ENCODE measurements around the gene ZFAND6.

The ZFAND6 gene

DNA sequence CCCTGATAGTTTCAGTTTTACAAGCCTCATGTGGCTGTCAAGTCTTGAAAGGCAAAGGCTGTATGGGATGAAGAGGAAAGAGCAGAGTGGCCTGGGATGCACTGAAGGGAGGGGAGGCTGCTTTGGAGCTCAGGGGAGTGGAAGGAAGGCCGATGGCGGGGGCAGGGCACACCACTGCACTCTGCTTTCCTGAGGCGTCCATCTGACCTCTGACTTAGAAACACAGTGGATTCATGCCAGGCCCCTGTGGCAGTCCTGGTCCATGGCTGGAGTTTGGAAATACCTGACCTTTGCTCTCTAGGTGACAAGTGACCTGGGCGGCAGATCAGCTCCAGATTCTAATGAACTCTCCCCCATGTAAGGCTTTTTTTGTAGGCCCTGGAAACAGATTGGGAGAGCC, 112.3 kb downstream of the ZFAND6 start:
- no peak for DNase-seq (ENCODE audit: low spot score)

DNA sequence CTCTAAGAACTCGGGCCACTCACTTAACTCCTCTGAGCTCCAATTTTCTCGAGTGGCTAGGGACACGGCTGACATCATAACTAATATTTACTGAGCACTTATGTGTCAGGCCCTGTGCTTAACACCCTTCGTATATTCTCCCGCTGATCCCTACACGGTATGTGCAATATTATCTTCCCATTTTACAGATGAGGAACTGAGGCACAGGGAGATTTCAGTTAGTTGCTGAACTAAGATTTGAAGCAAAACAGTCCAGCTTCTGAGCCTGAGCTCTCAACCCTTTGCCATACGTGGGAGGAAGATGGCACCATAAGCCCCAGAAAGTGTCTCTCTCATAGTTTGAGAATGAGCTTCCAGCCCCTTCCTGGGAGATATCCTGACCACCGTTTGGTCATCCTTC, 112.9 kb downstream of the ZFAND6 start:
- no peak for DNase-seq (ENCODE audit: low spot score)

DNA sequence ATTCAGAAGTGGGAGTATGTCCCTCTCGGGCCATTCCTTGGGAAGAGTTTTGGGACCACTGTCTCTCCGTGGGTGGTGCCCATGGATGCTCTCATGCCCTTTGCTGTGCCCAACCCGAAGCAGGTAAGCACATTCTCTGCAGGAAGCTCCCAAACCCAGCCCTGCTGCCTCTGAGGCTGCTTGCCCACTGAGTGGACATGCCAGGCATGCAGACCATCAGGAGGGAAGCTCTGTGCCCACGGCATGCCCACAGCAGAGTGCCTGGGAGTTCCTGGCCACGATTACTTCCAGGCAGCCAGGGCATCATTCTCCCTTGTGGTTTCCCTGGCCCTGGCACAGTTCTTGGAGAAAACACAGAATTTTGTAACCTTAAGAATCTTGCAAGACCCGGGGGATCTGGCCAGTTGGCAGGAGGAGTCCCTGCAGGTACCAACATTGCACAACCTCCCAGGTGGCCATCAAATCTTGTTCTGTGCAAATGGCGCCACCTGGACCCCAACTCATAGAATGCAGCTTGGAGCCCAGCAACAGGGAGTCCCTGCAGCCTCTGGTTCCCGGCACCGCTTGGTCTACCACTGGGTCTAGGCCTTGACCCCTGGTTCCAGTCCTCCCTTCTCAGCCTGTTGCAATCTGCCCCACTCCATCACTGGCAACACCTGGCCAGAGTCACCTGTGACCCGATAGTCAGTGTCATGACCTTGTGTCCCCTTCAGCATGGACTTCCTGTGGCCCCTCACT, 113.7 kb downstream of the ZFAND6 start:
- DNase-seq (ENCODE audit: low spot score): peak; percentile 23

DNA sequence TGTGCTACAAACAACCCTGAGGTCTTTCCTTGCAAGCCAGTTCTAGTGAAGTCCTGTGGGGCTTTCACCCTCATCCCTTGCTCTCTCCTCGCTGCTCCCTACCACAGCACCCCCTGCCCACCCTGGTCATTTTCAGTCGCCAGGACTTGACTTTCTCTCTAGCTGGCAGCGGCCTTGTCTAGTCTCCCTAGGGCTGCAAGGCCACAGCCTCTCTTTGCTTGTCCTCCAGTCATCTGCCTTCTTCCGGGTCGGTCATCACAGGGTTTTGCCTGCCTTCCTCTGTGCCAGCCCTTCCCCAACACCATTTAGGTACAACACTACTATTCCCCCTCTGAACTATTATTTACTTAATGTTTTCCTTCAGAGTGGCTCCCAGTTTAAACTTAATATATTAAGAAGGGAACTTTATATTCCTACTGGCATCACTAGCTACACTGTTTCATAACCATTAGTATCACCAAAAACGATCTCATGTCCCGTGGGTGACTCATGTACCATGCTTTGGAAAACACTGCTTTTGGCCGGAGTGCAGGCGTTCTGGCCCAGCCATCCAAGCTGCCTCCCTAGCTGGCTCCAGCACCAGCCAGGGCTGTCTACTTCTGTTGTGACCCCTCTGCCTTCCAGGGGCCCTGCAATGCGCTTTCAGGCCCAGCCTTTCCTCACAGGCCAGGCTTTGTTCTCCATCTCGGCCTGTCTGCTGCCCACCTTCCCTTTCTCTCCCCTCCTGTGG, 114.7 kb downstream of the ZFAND6 start:
- peak; percentile 75 for DNase-seq (ENCODE audit: low spot score)

DNA sequence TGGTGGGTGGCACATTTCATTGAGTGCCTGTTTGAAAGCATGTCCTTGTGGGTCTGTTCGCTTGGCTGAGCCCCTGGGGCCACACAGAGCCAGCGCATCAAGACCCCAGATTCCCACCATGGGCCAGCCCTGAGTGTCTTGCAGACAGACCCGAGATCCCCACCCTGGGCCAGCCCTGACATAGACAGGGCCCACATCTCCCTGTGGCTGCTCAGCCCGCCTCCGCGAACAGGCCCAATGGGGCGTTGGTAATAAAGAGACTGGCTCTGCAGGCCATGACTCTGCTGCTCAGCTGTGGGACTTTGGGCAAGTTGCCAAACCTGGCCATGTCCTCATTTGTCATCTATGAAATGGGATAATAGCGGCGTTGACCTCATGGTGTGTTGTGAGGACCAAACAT, 116.0 kb downstream of the ZFAND6 start:
- no peak for DNase-seq (ENCODE audit: low spot score)

DNA sequence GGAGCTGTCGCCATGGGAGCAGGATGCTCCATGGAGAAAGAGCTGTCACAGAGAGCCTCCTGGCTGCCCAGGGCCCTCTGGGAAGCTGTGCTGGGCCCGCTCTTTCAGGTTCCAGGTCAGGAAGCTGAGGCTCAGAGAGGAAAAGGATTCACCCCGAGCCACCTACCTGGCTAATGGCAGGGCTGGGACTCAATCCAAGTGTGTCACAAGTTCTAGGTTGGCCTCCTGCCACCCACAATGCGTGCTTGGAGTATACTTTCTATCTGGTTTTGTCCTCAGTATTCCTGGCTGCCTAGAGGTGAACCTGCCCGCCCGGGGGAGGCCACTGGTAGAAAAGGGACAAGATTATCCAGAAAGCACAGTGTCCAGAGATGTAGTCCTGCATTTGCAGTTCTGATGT, 117.0 kb downstream of the ZFAND6 start:
- no peak for DNase-seq (ENCODE audit: low spot score)

DNA sequence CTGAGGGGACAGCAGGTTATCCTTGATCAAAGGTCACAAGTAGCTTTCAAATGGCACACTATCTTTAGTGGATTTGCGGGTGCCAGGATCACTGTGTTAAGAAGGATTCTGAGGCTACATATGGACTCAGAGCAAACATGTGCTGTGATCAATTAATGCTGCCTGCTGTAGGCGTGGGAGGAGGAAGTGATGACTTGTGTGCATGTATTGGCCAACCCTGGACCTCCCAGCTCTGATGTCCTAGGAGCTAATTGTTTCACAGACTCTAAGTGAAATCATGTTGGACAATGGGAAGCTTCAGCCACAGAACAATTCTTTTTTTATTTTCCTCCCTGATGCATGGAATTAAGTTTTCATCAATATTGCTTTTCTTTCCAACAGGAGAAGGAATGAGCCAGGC, 117.7 kb downstream of the ZFAND6 start:
- no peak for DNase-seq (ENCODE audit: low spot score)

DNA sequence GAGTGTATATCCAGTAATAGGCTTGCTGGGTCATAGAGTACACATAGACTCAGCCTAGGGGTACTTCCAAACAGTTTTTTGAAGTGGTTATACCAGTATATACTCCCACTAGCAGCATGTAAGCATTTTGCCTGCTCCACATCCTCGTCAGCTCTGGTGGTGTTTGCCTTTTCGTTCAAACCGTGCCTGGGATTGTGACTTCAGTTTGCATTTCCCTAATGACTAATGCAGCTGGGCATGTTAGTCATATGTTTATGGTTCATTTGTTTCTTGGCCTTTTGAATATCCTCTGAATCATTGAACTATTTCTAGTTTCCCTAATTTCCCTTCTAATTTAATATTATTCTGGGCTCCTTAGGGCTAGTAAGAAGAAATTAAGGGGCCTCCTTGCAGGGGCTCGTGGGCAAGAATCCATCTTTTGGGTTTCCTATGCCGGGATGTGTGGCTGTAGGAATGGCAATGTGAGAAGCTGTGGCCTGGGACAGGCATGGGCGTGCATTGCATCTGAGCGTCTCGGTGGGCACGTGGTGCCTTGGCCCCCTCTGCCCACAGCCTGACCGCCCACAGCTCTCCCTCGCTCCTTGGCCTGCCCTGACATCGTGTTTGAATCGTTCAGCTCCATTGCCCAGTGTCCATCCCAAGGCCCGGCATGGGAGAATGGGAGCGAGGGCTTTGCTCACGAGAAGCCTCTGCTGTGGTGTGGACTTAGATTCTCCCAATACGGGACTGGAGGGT, 119.7 kb downstream of the ZFAND6 start:
- peak; percentile 81 for DNase-seq (ENCODE audit: low spot score)

DNA sequence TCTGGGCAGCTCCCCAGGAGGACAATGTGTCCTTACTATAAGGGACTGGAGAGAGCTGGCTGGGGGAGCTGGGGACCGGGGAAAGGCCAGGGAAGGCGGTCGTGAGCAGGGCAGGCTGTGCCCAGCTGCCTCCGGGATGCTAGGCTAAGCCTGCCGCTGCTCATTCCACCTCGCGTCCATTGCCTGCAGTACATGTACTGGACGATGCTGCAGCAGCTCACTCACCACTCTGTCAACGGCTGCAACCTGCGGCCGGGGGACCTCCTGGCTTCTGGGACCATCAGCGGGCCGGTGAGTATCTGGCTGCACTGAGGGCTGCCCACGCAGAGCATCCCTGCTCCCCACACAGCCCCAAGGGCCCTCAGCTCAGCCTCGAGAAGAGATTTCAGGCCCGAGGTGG, 120.5 kb downstream of the ZFAND6 start:
- DNase-seq (ENCODE audit: low spot score): no peak

DNA sequence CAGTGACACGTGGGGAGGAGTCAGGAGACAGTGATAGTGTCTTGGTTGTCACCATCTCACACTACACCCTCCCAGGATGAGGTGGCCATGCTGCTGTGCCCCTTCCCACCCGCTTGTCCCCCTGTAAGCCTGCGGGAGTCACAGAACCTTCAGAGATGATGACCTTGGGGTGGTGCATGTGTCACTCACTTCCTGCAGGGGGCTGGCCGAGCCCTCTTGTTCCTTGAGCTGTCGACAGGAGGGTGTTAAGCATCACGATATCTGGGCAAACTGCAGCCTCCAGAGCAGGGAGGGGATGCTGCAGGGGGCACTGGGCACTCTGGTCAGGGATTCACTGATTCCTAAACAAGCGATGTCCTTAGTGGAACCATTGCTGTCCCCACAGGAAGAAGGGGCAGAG, 121.0 kb downstream of the ZFAND6 start:
- no peak for DNase-seq (ENCODE audit: low spot score)

DNA sequence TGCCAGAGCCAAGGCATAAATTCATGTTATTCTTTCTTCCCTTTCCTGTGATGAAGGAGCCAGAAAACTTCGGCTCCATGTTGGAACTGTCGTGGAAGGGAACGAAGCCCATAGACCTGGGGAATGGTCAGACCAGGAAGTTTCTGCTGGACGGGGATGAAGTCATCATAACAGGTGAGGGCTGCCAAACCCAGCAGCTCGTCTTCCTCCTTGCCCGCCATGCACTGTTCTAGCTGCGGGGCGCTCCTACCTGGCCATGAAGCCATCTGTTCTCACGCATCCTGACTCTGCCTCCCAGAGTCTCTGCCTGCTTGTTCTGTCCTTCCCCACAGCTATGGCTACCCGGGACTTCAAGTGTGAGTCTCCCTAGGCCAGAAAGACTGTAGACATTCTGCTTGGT, 121.5 kb downstream of the ZFAND6 start:
- no peak for DNase-seq (ENCODE audit: low spot score)

DNA sequence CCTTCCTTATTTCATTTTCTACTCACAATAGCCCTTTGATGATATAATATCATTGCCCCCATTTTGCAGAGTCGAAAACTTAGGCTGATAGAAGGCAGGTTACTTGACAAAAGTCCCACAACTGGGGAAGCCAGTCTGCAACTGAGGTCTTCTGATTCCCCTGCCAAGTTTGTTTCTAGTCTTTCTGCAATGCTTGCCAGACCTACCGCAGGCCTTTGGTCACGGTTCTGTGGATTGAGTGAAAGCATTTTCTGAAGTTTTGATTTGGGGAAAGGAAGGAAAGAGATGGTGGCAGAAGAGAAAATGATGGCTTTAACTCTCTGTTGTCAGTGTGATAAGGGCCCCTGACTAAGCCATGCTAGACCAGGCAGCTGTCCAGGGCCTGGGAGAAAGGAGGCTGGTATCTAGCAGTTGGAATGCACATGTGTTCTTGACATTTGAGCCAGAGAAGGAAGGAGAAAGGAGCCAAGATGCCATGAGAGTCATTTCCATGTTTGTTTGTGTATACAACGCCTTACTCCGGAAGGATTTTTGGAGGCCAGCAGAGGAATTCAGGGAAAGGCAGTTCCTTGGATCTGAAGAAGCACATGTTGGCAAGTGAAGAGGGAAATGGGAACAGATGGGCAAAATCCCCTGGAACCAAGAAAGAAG, 123.3 kb downstream of the ZFAND6 start:
- peak; percentile 80 for DNase-seq (ENCODE audit: low spot score)

DNA sequence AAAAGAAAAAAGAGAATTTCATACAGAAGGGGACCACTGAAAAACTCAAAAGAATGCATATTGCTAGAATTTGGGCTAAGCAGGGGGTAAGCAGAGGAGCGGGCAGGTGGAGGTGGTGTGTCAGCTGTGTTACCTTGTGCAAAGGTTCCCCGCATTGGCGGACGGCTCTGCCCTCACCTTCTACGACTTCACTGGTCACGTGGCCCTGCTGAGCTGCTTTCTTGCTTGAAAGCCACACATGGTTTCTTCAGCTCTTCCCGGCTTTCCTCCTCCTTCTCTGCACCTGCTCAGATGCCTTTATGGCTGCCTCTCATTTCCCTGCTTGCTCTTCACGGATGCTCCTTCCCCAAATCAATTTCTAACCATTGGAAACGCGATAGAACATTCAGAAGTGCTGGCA, 123.8 kb downstream of the ZFAND6 start:
- DNase-seq (ENCODE audit: low spot score): no peak

DNA sequence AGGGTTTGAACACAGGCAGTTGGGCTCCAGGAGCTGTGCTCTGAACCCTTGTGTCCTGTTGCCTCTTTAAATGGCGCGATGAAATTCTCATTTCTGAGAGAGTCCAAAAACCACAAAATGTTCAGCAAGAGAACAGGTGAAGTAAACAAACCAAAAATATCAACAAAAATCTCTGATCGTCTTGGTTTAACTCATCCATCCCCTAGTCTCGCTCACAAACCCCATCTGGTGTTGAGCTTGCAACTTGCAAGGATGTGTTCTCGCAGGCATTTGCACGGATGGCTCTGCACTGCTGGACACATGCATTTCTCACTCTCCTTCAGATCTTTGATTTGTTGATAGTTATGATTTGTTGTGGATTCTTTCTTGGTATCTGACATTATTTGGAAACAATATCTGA, 124.4 kb downstream of the ZFAND6 start:
- peak; percentile 43 for DNase-seq (ENCODE audit: low spot score)

DNA sequence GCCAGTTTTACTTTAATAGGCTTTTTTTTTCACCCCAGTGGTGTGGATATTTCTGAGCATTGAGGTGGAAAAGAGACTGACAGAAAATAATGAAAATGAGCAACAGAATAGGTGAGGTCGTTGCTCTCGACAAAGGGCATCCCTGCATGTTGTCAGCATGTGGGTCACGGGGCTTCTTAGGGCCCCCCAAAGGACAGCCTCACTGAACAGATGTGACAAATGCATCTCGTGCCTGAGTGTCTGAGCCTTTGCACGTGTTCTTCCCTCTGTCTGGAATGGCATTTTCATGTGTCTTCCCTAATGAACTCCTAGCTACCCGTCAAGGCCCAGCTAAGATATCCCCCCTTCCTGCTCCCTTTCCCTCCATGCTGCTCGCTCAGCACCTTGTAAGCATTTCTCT, 125.1 kb downstream of the ZFAND6 start:
- no peak for DNase-seq (ENCODE audit: low spot score)

DNA sequence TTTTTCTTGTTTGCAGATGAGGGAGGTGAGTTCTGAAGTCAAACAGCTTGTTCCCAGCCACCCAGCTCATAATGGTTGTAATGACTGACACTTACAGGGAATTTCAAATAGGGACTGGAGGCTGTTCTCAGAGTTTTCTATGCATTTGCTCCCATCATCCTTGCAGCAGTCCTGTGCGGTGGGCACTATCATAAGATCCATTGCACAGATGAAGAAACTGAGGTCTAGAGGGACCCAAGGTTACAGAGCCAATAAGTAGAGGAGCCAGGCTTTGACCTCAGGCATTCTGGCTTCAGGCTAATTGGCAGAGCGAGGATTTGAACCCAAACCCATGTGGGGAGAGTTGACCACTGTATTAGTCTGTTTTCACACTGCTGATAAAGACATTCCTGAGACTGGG, 125.7 kb downstream of the ZFAND6 start:
- DNase-seq (ENCODE audit: low spot score): no peak

DNA sequence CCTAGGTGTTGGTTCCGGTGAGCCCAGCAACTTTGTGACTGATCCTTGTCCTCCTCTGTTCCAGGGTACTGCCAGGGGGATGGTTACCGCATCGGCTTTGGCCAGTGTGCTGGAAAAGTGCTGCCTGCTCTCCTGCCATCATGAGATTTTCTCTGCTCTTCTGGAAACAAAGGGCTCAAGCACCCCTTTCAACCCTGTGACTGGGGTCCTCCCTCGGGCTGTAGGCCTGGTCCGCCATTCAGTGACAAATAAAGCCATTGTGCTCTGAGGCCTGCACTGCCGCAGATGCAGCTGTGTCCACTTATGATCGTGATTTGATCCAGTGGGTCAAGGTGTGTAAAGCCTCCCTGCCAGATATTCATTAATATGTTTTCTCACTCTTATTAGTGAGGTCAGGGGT, 126.6 kb downstream of the ZFAND6 start:
- no peak for DNase-seq (ENCODE audit: low spot score)

DNA sequence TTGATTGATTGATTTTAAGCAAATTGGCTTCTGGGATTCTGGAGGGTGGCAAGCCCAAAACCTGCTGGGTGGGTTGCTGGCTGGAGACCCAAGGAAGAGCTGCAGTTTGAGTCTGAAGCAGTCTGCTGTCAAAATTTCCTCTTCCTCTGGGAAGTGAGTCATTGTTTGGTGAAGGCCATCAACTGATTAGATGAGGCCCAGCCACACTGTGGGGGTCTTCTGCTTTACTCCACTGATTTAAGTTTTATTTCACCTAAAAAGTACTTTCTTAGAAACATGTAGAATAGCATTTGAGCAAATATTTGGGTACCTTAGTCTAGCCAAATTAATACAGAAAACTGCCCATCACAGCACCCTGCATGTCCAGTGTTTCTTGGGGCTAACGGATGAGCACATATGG, 127.1 kb downstream of the ZFAND6 start:
- DNase-seq (ENCODE audit: low spot score): no peak

Data from AG08396 (cell line).